ENCODE data around the gene FAXDC2.

The FAXDC2 gene

DNA sequence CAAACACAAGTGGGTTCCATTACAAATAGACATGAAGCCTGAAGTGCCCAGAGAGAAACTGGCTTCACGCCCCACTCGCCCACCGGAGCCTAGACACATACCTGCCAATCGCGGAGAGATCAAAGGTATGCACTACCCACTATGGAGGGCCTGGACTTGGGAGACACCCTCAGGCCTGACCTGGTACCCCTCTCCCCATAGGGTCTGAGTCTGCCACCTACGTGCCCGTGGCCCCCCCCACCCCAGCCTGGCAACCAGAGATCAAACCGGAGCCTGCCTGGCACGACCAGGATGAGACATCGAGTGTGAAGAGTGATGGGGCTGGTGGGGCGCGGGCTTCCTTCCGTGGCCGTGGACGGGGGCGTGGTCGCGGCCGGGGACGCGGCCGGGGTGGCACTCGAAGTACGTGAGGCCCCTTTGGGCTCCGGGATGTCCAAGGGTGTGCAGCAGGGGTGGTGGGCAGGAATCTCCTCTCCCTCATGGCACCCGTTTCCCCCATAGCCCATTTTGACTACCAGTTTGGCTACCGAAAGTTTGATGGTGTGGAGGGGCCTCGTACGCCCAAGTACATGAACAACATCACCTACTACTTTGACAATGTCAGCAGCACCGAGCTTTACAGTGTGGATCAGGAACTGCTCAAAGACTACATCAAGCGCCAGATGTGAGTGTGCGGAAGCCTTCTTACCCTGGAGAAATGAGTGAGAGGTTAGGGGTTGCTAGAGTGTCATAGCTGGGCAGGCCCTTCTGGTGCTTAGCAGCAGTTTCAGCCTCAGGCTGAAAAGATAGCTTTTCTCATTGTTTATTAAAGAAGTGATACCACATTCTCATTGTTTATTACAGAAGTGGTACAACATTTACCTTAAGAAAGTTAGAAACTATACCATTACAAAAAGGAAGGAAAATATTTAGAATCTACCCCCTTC lies 56.5 kb downstream of the FAXDC2 start:
- no peak for DNase-seq

DNA sequence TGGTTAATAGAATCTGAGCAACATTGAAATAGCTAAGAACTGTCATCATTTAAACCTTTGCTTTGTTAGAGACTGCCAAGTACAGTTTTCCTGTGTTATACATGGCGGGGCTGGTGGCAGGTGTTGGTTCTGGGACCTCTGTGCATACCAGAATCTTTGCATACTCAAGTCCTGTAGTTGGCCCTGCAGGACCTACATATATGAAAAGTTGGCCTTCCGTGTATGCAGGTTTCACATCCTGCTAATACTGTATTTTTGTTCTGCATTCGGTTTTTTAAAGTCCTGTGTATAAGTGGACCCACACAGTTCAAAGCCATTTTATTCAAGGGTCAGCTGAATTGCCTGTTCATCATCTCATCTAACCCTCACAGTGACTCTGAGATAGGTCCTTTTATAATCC lies 58.9 kb downstream of the FAXDC2 start:
- no peak for DNase-seq

DNA sequence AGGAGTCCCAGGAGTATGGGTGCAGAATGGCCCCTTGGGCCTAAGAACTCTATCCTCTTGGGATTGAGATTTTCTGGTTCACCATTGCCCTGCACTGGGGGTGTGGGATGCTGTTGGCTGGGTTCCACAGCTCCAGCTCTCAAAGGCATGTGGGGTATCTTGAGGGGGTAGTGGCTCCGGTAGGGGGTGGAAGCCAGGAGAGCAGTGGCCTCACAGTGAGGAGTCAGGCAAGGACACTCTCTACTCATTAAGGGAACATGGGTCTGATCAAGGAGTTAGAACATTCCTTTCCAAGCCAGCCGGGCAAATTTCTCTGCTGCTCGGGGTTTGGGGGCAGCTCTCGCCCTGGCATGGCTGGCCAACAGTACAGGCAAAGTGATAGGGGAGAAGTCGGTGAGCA lies 62.2 kb downstream of the FAXDC2 start:
- no peak for DNase-seq

DNA sequence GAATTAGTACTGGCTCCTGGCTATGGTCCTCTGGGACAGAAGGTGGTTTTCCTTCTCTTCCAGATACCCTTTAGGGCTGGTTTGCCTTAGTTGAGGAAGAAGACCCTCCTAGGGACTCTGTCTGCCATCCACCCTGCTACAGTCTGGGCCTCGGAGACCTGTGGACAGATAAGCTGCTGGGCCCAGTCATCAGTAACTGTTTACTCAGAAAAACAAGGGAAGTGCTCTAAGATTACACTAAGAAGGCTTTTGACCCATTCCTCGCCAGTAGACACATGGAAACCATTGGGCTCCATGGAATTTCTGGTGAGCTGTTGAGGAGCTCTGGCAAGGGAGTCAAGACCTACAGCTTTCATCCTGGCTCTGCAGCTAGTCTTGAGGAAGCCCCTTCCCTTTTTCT lies 64.0 kb downstream of the FAXDC2 start:
- no peak for DNase-seq

DNA sequence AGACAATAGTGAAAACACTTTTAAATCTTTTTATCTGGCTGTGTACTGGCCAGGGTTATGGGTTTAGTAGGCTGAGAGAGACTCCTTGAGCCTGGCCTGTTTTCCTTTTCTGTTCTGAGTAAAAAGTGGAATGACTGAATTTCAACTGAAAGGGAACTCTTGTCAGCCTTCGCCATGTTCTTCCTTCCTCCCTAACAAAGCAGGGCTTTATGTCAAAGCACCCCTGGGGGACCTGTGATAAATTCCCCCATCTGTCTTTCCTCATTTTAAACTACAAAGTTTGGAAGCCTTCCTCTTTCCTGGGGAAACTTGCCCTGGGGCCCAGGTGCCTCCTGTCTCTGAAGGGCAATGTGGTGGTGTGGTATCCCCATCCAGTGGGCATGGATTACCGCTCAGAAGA lies 65.5 kb downstream of the FAXDC2 start:
- DNase-seq: no peak

DNA sequence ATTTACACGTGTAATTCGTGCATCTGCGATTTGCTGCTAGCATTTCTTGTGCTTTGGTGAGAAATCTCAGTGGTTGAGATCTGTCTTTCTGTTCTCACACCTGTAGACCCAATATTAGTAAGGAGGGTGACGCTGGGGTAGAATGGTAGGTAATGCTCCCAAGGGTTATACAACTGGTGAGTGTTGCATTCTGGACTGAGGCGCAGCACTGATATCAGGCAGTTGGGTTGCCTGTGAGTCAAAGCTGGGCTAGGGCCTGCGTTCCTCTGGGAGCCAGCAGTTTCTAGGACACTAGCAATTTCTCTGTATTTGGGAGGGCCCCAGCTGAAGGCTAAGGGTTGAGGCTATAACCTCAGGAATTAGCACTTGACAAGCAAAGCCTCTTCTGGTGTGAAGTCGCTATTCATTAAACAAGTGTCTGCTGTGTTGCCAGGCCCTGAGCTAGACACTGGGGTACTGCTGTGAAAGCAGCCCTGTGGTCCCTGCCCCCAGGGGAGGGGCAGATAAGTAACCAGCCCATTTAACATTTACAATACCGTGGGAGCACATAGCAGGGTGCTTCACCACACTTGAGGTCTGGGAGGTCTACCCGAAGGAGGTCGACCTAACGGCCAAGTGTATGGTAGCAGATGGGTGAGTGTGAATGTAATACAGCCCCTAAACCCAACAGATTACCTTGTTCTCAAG lies 66.5 kb downstream of the FAXDC2 start:
- DNase-seq: no peak

DNA sequence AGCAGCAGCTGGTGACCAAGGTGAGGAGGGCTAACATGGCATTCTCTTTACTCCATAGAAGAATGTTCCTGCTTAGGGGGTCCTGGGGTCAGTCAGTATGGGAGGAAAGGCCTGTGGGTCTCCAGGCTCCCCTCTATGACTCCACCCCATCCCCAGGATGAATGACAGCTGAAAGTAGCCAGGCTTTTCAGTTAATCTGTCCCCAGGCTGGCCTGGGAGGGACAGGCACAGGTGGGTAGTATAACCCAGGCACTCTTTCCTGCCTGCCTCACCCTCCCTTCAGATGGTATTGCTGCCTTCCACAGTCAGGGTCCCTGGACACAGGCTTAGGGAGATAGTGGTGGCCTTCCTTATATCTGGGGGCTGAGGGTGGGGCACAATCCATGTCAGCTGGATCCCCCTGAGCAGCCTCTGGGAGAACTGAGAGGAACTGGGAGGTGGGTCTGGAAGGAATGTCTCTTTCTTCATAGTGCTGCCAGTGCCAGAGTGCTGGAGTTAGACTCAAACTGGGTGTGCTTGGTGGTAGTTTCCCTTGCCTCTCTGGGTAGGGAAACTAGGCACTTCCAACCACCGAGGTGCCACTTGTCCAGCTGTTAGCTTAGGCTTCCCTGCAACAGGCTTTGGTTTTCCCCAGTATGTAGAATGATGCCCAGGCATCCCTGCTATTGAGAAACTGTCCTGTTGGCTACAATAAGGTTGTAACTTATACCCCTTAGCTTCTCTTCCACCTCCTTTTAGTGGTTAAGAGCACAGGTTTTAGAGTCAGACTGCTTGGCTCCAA lies 67.4 kb downstream of the FAXDC2 start:
- DNase-seq: no peak

DNA sequence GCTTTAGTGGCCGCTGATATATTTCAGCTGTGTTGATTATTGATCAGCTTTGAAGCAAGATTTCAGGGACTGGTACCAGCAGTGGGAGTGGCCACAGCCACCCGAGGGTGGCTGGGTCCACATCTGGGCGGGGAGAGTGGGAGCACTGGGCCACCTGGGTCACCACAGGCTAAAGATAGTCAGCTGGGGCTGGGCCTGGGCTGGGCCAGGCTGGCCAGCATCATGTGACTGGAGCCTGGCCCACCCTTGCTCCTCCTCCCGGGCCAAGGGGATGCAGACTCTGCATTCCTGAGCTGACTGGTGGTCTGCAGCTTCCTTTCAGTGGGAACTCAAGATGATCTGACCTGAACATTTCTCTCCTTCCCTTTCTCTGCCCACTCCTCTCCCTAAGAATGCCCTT lies 68.1 kb downstream of the FAXDC2 start:
- no peak for DNase-seq

DNA sequence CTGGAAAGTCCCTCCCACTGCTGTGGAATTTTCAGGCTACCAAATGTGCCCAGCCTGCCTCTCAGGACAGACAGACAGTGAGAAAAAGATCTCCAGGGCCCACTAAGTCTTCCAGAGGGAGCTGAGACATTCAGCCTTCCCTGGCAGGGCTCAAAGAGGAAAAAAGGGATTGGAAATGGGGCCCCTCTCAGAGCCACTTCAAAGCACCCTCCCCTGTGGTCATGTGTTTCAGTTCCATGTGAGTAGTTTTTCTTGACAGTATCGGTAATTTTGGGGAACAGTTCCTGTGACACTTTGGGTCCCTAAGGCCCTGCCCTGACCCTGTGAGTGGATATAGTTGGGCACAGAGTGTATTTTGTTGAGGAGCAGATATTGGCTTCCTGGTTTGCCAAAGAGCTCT lies 70.3 kb downstream of the FAXDC2 start:
- no peak for DNase-seq

DNA sequence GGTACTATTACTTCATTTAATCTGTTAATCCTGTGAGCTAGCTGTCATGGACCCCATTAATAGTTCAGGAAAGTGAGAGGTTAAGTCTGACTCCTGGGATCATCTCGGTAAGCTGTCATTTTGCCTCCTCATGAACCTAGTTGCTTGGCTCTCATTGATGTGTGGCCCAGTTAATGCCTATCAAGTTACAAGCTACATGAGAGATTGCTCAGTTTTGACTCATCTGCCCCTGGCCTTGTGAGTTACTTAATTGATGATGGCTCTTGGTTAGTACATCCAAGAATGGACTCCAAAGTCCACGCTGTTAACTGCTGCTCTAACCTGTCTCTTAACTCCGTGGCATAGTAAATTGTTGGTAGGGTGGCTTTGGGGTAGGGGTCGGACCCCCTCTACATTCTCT lies 71.3 kb downstream of the FAXDC2 start:
- DNase-seq: no peak

DNA sequence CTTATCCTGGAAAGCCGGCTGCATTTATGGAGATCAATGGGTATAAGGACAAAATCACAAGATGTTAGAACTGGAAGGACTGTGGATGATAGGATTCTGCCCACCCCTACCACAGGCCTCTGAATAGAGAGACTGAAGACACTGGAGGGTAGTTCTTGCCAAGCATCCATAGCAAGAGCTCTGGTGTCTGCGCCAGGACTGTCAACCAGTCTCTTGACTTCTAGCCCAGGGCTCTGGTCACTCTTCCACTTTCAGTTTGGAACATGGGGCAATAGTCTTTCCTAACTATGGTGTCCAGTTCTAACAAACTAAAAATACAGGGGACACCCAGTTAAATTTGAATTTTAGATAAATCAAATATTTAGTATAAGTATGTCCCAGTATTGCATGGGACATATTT lies 71.9 kb downstream of the FAXDC2 start:
- no peak for DNase-seq

DNA sequence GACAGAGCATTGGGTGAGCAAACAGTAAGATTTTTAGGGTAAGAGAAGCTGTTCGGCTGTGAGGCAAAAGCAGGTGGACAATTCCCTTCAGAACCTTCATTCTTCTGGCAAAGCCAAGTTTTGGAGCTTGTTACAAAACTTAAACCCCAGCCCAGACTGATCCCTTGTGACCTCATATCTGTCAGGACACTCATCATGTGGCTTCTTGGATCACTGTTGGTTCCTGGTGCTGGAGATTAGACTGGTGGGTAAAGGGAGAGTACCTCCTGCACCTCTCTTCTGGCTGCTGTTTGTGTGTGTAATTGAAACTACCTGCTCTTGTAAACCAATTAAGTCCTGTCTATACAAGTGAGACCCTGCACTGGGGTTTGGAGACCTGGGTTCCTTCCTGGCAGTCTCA lies 74.2 kb downstream of the FAXDC2 start:
- no peak for DNase-seq

DNA sequence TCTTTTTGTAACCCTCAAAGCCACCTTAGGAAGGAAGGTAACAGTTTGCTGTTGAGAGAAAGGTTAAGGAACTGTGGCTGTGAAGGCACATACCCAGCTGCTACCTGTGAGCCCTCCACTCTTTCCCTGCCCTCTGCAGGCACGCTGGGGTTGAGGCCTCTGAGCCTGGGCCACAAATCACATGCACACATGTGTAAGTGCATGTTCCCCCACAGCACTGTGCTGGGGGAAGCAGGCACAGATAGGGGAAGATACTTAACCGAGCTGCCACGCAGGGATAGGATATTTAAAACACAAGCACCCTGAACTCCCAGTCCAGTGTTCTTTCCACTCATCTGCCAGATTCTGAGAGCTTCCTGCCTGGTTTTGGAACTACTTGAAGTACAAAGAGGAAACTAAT lies 77.1 kb downstream of the FAXDC2 start:
- DNase-seq: no peak

DNA sequence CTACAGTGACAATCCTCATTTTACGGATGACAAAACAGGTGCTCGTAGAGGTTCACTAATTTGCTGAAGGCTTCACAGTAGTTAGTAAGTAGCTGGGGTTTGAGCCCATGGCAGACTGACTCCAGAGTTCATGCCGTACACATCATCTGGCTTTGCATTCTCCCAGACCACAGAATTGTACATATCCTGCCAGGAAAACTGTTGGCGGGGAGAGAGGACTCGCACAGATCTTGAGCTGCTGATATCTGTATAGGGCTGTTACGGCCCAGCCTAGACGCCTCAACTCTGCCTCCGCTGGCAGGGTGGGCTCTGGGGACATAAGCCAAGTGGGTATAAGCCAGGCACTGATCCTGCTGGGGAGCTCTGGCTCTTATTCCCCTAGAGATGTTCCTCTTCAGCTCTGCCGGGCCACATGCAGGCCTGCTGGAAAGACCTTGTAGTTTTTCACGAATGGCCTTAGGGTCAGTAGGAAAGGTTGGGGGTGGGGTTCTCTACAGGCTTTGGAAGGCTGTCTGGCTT lies 79.0 kb downstream of the FAXDC2 start:
- no peak for DNase-seq

DNA sequence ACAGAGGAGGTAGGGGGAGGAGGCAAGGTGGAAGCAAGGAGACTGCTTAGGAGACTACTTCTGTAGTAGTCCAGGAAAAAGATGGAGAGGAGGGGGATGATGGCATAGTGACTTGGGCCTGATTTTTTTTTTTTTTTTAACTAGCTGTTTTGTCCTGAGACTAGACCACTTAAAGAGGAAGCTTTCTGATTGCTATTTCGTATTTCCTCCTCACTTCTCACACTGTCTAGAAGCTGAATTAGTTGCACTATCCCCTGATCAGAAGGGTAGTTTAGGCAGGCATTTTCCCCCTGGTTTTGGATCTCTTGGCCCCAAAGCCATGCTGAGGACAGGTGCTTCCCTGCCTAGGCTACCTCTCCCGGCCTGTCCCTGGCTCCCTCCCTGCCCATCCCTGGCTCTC lies 80.3 kb downstream of the FAXDC2 start:
- no peak for DNase-seq

Measured in NCI-H510A treated with DMSO at 0.1 percent for 48 hours (cell line).